HEK293 (cell line): ENCODE results near the gene SCYL1.

Source experiments
- CTCF ChIA-PET: fragments of 350-600 bp; formaldehyde crosslinking; extraction: SDS; loops from one replicate; lab custom pipeline; 2021; ENCODE audit warnings: antibody characterized with exemption; lab: Yijun Ruan, JAX
- POLR2A ChIA-PET: fragments of 300-600 bp; formaldehyde crosslinking; extraction: SDS; loops from one replicate; lab custom pipeline; 2020; ENCODE audit warnings: antibody characterized with exemption, inconsistent platforms; lab: Yijun Ruan, JAX
- H3K27ac ChIP-seq: fragments of 200-500 bp; sonication (Bioruptor generic); 2 replicates; pipeline ENCODE4 v1.5.1; 2014; ENCODE audit warnings: low read depth, low read length, control low read depth, inconsistent platforms; ENCODE audit errors: extremely low read depth
- H3K36me3 ChIP-seq, 2 experiments: fragments of 200-500 bp in 1 of 2; sonication (Bioruptor generic) in 1 of 2; 1 replicate in 1 of 2; 2 replicates in 1 of 2; pipeline ENCODE4 v1.5.1; 2014 to 2017; ENCODE audit warnings: inconsistent platforms in 2 of 2, low read length in 2 of 2; ENCODE audit not compliant: control insufficient read depth in 2 of 2, insufficient read depth in 1 of 2
- H3K4me1 ChIP-seq: fragments of 200-500 bp; sonication (Bioruptor generic); 2 replicates; pipeline ENCODE4 v1.5.1; 2014; ENCODE audit warnings: mild to moderate bottlenecking, low read length, inconsistent platforms; ENCODE audit not compliant: control insufficient read depth, insufficient read depth
- H3K4me3 ChIP-seq: 2 replicates; pipeline ENCODE4 v1.5.1; 2011; ENCODE audit warnings: low read depth, mild to moderate bottlenecking, control low read depth, low read length, moderate library complexity
- H3K9me3 ChIP-seq: fragments of 200-500 bp; sonication (Bioruptor generic); 2 replicates; pipeline ENCODE4 v1.5.1; 2014; ENCODE audit warnings: low read depth, low read length, inconsistent platforms; ENCODE audit not compliant: control insufficient read depth, insufficient read depth
- FEZF1 ChIP-seq: fragments of 450-650 bp; formaldehyde crosslinking; IDR thresholded peaks from 2 replicates; pipeline ENCODE4 v1.5.1; 2016; ENCODE audit warnings: missing biosample characterization, missing genetic modification characterization
- KLF7 ChIP-seq: fragments of 450-650 bp; formaldehyde crosslinking; IDR thresholded peaks from 2 replicates; pipeline ENCODE4 v1.5.1; 2016; ENCODE audit warnings: missing biosample characterization, missing genetic modification characterization, borderline replicate concordance
- KLF9 ChIP-seq: fragments of 450-650 bp; formaldehyde crosslinking; IDR thresholded peaks from 2 replicates; pipeline ENCODE4 v1.5.1; 2016; ENCODE audit warnings: missing biosample characterization, missing genetic modification characterization, low read depth
- OVOL3 ChIP-seq: fragments of 450-650 bp; formaldehyde crosslinking; IDR thresholded peaks from 2 replicates; pipeline ENCODE4 v1.5.1; 2016; ENCODE audit warnings: missing biosample characterization, missing genetic modification characterization
- REPIN1 ChIP-seq: fragments of 450-650 bp; formaldehyde crosslinking; IDR thresholded peaks from 2 replicates; pipeline ENCODE4 v1.5.1; 2017; ENCODE audit warnings: missing biosample characterization, missing genetic modification characterization, low read depth
- TSHZ1 ChIP-seq: fragments of 450-650 bp; formaldehyde crosslinking; IDR thresholded peaks from 2 replicates; pipeline ENCODE4 v1.5.1; 2016; ENCODE audit warnings: missing biosample characterization, missing genetic modification characterization, borderline replicate concordance
- WT1 ChIP-seq: fragments of 450-650 bp; formaldehyde crosslinking; IDR thresholded peaks from 2 replicates; pipeline ENCODE4 v1.5.1; 2016; ENCODE audit warnings: missing biosample characterization, missing genetic modification characterization
- ZBTB1 ChIP-seq: fragments of 450-650 bp; formaldehyde crosslinking; IDR thresholded peaks from 2 replicates; pipeline ENCODE4 v1.5.1; 2016; ENCODE audit warnings: missing biosample characterization, missing genetic modification characterization
- ZBTB10 ChIP-seq: fragments of 450-650 bp; formaldehyde crosslinking; IDR thresholded peaks from 2 replicates; pipeline ENCODE4 v1.5.1; 2016; ENCODE audit warnings: missing biosample characterization, missing genetic modification characterization
- ZBTB26 ChIP-seq: fragments of 450-650 bp; formaldehyde crosslinking; optimal IDR thresholded peaks from 2 replicates; pipeline ENCODE3; 2016; ENCODE audit warnings: missing biosample characterization, mild to moderate bottlenecking, missing genetic modification characterization
- ZFHX2 ChIP-seq: fragments of 450-650 bp; formaldehyde crosslinking; conservative IDR thresholded peaks from 2 replicates; pipeline ENCODE4 v1.5.1; 2016; ENCODE audit warnings: missing biosample characterization, missing genetic modification characterization
- ZNF121 ChIP-seq: fragments of 450-650 bp; formaldehyde crosslinking; IDR thresholded peaks from 2 replicates; pipeline ENCODE4 v1.5.1; 2016; ENCODE audit warnings: missing biosample characterization, missing genetic modification characterization
- ZNF155 ChIP-seq: fragments of 450-650 bp; formaldehyde crosslinking; IDR thresholded peaks from 2 replicates; pipeline ENCODE4 v1.5.1; 2016; ENCODE audit warnings: missing biosample characterization, missing genetic modification characterization
- ZNF16 ChIP-seq: fragments of 450-650 bp; formaldehyde crosslinking; IDR thresholded peaks from 2 replicates; pipeline ENCODE4 v1.5.1; 2016; ENCODE audit warnings: low read depth, missing biosample characterization, missing genetic modification characterization
- ZNF266 ChIP-seq: fragments of 450-650 bp; formaldehyde crosslinking; IDR thresholded peaks from 2 replicates; pipeline ENCODE4 v1.5.1; 2016; ENCODE audit warnings: missing biosample characterization, missing genetic modification characterization, low read depth
- ZNF302 ChIP-seq: fragments of 450-650 bp; formaldehyde crosslinking; IDR thresholded peaks from 2 replicates; pipeline ENCODE4 v1.5.1; 2016; ENCODE audit warnings: missing biosample characterization, missing genetic modification characterization, low read depth
- ZNF391 ChIP-seq: fragments of 450-650 bp; formaldehyde crosslinking; IDR thresholded peaks from 2 replicates; pipeline ENCODE4 v1.5.1; 2016; ENCODE audit warnings: low read depth, missing biosample characterization, missing genetic modification characterization, borderline replicate concordance
- ZNF488 ChIP-seq: fragments of 450-650 bp; formaldehyde crosslinking; IDR thresholded peaks from 2 replicates; pipeline ENCODE4 v1.5.1; 2016; ENCODE audit warnings: missing biosample characterization, missing genetic modification characterization
- ZNF549 ChIP-seq: fragments of 450-650 bp; IDR thresholded peaks from 2 replicates; pipeline ENCODE4 v1.5.1; 2018; ENCODE audit warnings: missing biosample characterization, missing genetic modification characterization, mild to moderate bottlenecking, inconsistent platforms, moderate library complexity
- ZNF623 ChIP-seq: fragments of 450-650 bp; formaldehyde crosslinking; IDR thresholded peaks from 2 replicates; pipeline ENCODE4 v1.5.1; 2016; ENCODE audit warnings: missing biosample characterization, missing genetic modification characterization
- ZNF629 ChIP-seq: fragments of 450-650 bp; formaldehyde crosslinking; IDR thresholded peaks from 2 replicates; pipeline ENCODE4 v1.5.1; 2017; ENCODE audit warnings: missing biosample characterization, missing genetic modification characterization
- ZNF660 ChIP-seq: fragments of 450-650 bp; IDR thresholded peaks from 2 replicates; pipeline ENCODE4 v1.5.1; 2018; ENCODE audit warnings: missing biosample characterization, mild to moderate bottlenecking, missing genetic modification characterization
- ZNF701 ChIP-seq: fragments of 450-650 bp; formaldehyde crosslinking; IDR thresholded peaks from 2 replicates; pipeline ENCODE4 v1.5.1; 2016; ENCODE audit warnings: missing biosample characterization, missing genetic modification characterization
- ZNF704 ChIP-seq: fragments of 450-650 bp; formaldehyde crosslinking; IDR thresholded peaks from 2 replicates; pipeline ENCODE4 v1.5.1; 2016; ENCODE audit warnings: missing biosample characterization, missing genetic modification characterization
- ZNF707 ChIP-seq: fragments of 450-650 bp; formaldehyde crosslinking; IDR thresholded peaks from 2 replicates; pipeline ENCODE4 v1.5.1; 2016; ENCODE audit warnings: missing biosample characterization, missing genetic modification characterization
- ZNF830 ChIP-seq: fragments of 450-650 bp; IDR thresholded peaks from 2 replicates; pipeline ENCODE4 v1.5.0; 2018; ENCODE audit warnings: missing biosample characterization, missing genetic modification characterization, low read depth, mild to moderate bottlenecking, moderate library complexity
- ZSCAN16 ChIP-seq: fragments of 450-650 bp; formaldehyde crosslinking; IDR thresholded peaks from 2 replicates; pipeline ENCODE4 v1.5.1; 2016; ENCODE audit warnings: missing biosample characterization, missing genetic modification characterization
- TF ChIP-seq, protein P1 (sequence below): fragments of 450-650 bp; formaldehyde crosslinking; IDR thresholded peaks from 2 replicates; pipeline ENCODE4 v1.5.1; 2016; ENCODE audit warnings: missing biosample characterization, missing genetic modification characterization

SCYL1 gene

GRCh38 chr11:65572356-65573051 is 47.6 kb downstream of the SCYL1 start, which contains the start of gene FAM89B:
Gene FAM89B, plus strand, starts transcription at chr11:65572538. Its CDS starts 132 bp downstream, at chr11:65572670.
- H3K4me3 ChIP-seq, result peak within 1 kb of the TSS; percentile 74
- CTCF ChIA-PET, result interaction anchor here (0.6 to 5.6 kb wide), 20 partner anchors 10 to 437 kb away, joined by 3 to 133 read pairs (median 4); partner anchors contain the start of genes KAT5 and LTBP3
- POLR2A ChIA-PET, result interaction anchor here (0.5 to 4.2 kb wide), 22 partner anchors 11 to 320 kb away, joined by 3 to 39 read pairs (median 4); partner anchors contain the start of genes DPF2, KAT5, LTBP3 and MALAT1
- peaks cover 17% of the 10 kb centered on the region; the same call in 1 of the 2 replicates for H3K4me1 ChIP-seq
- no peaks in the 10 kb centered on the region for H3K9me3 ChIP-seq
- peak within 1 kb of the TSS; percentile 83; the same call in 1 of the 2 replicates for H3K27ac ChIP-seq
- peaks cover 0 to 17% of the 10 kb centered on the region in 2 experiments; a peak in 1 of 3 replicates for H3K36me3 ChIP-seq
- TF ChIP-seq ZNF549 (tag by site-specific recombination), result no peak
- TF ChIP-seq ZNF266 (tag by site-specific recombination), result no peak
- no peak for TF ChIP-seq REPIN1
- TF ChIP-seq KLF7 (tag by site-specific recombination), result no peak
- TF ChIP-seq ZNF16, result no peak
- no peak for TF ChIP-seq TSHZ1
- no peak for TF ChIP-seq WT1 (tag by site-specific recombination)
- no peak for TF ChIP-seq ZBTB10 (tag by site-specific recombination)
- no peak for TF ChIP-seq ZNF830 (tag by site-specific recombination)
- no peak for TF ChIP-seq ZNF302
- no peak for TF ChIP-seq ZNF707 (tag by site-specific recombination)
- TF ChIP-seq ZNF391 (tag by site-specific recombination), result no peak
- no peak for TF ChIP-seq ZNF488 (tag by site-specific recombination)
- TF ChIP-seq ZBTB1 (tag by site-specific recombination), result no peak
- TF ChIP-seq ZNF704 (tag by site-specific recombination), result no peak
- TF ChIP-seq ZFHX2 (tag by site-specific recombination), result 0 out of 2 replicates have a peak, but pooled peaks have one; percentile 16
- 0 out of 2 replicates have a peak, but pooled peaks have one; percentile 13 for TF ChIP-seq FEZF1 (tag by site-specific recombination)
- TF ChIP-seq ZNF155 (tag by site-specific recombination), result no peak
- no peak for TF ChIP-seq ZSCAN16
- no peak for TF ChIP-seq ZNF660 (tag by site-specific recombination)
- no peak for TF ChIP-seq ZNF121 (tag by site-specific recombination)
- TF ChIP-seq ZNF623 (tag by site-specific recombination), result no peak
- TF ChIP-seq ZNF701 (tag by site-specific recombination), result no peak
- TF ChIP-seq, protein P1, sequence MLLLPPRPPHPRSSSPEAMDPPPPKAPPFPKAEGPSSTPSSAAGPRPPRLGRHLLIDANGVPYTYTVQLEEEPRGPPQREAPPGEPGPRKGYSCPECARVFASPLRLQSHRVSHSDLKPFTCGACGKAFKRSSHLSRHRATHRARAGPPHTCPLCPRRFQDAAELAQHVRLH (tag by site-specific recombination), result no peak
- no peak for TF ChIP-seq OVOL3 (tag by site-specific recombination)
- peak; percentile 14 for TF ChIP-seq ZBTB26
- TF ChIP-seq KLF9, result peak; percentile 75; the same call in 1 of the 2 replicates
- no peak for TF ChIP-seq ZNF629 (tag by site-specific recombination)
